A673 (cell line): Measurements from ENCODE around the gene WNT2. TPM values are rescaled to one million over a fixed set of nuclear protein-coding genes. Genes with fewer than 3 reads are reported as not detected.
A peak's percentile ranks its signal among the peaks of the same experiment; 100 is the strongest.

Source experiments
- Bru-seq: library from RNA; stranded (reverse); fragments of 400-500 nt; gene quantifications from one replicate; lab custom pipeline; 2021; lab: Mats Ljungman, UMichigan
- BruChase-seq, 2 experiments: library from RNA; stranded (reverse); fragments of 400-500 nt; gene quantifications; one replicate each; lab custom pipeline; 2021; lab: Mats Ljungman, UMichigan
- BruUV-seq: library from RNA; stranded (reverse); fragments of 400-500 nt; replicated peaks from 2 replicates; lab custom pipeline; 2021; lab: Mats Ljungman, UMichigan
- CTCF ChIA-PET: fragments of 300-600 bp; sonication (Branson Sonifier 250); formaldehyde crosslinking; loops from one replicate; lab custom pipeline; 2022; ENCODE audit warnings: antibody characterized with exemption; lab: Charles Lee
- POLR2A ChIA-PET: fragments of 300-600 bp; sonication (Branson Sonifier 250); formaldehyde crosslinking; loops from one replicate; lab custom pipeline; 2022; ENCODE audit warnings: antibody characterized with exemption; ENCODE audit not compliant: low non-redundant PET; lab: Charles Lee
- DNase-seq: peaks from one replicate; pipeline ENCODE4 v3.0.0-alpha.2; 2015; ENCODE audit warnings: low spot score
- H3K27ac ChIP-seq: fragments of 200-600 bp; sonication (generic); 2 replicates; pipeline ENCODE4 v1.5.1; 2016; ENCODE audit warnings: mixed run types, low read depth, mild to moderate bottlenecking, mixed read lengths, antibody characterized with exemption, low read length; ENCODE audit not compliant: poor library complexity, severe bottlenecking
- H3K27me3 ChIP-seq: fragments of 200-600 bp; sonication (generic); replicated peaks from 2 replicates; pipeline ENCODE4 v1.6.1; 2017; ENCODE audit warnings: mixed run types, low read depth, mild to moderate bottlenecking, mixed read lengths, antibody characterized with exemption, low read length; ENCODE audit not compliant: insufficient read depth, poor library complexity
- H3K36me3 ChIP-seq: fragments of 200-600 bp; sonication (generic); 2 replicates; pipeline ENCODE4 v1.6.1; 2016; ENCODE audit warnings: mixed run types, mild to moderate bottlenecking, mixed read lengths, antibody characterized with exemption, low read length; ENCODE audit not compliant: insufficient read depth, poor library complexity, severe bottlenecking
- H3K4me1 ChIP-seq: fragments of 200-600 bp; sonication (generic); 2 replicates; pipeline ENCODE4 v1.6.1; 2017; ENCODE audit warnings: mixed run types, mild to moderate bottlenecking, mixed read lengths, antibody characterized with exemption, low read length; ENCODE audit not compliant: insufficient read depth, poor library complexity, severe bottlenecking
- H3K4me3 ChIP-seq: fragments of 200-600 bp; sonication (generic); 2 replicates; pipeline ENCODE4 v1.5.1; 2016; ENCODE audit warnings: low read depth, mixed run types, mild to moderate bottlenecking, mixed read lengths, low read length; ENCODE audit not compliant: poor library complexity, severe bottlenecking
- H3K9me3 ChIP-seq: fragments of 200-600 bp; sonication (generic); 2 replicates; pipeline ENCODE4 v1.6.1; 2016; ENCODE audit warnings: mixed run types, low read depth, mild to moderate bottlenecking, mixed read lengths, antibody characterized with exemption, low read length; ENCODE audit not compliant: poor library complexity, severe bottlenecking
- CTCF ChIP-seq: fragments of 300-800, 200-600 bp; sonication (generic); conservative IDR thresholded peaks from 2 replicates; pipeline ENCODE4 v1.5.1; 2017; ENCODE audit warnings: low read depth, mild to moderate bottlenecking, antibody characterized with exemption, low read length, moderate library complexity, mixed read lengths
- EZH2 ChIP-seq: fragments of 200-600 bp; sonication (generic); IDR thresholded peaks from 2 replicates; pipeline ENCODE4 v1.6.1; 2017; ENCODE audit warnings: borderline replicate concordance, low read depth, mild to moderate bottlenecking, mixed read lengths, antibody characterized with exemption, low read length; ENCODE audit not compliant: poor library complexity, severe bottlenecking
- intact Hi-C: fragments of 100-400 bp; cut with micrococcal nuclease; formaldehyde crosslinking; loops from one replicate; pipeline ENCODE4 v1.10.0; 2022; ENCODE audit not compliant: unreplicated experiment
- long read RNA-seq: library from polyadenylated mRNA; stranded (forward); transcript quantifications from one replicate; pipeline ENCODE4 v2.0.0, GENCODE V29; 2022
- total RNA-seq: library from RNA; stranded (reverse); gene quantifications from 2 replicates; pipeline ENCODE4 v1.2.3, GENCODE V29; 2021

The WNT2 gene
- total RNA-seq: not detected in 2 replicates
- Bru-seq, nascent RNA: not detected
- not detected for BruChase-seq, experiment 1, labeled RNA remaining after a 2-hour chase
- BruChase-seq, experiment 2, labeled RNA remaining after a 6-hour chase: percentile 2 among the genes with signal in this experiment
- long read RNA-seq: 0 reads

- Histone ChIP-seq H3K9me3 (no peaks in the 10 kb centered on the region), H3K36me3 (no peaks in the 10 kb centered on the region), H3K27me3 (peaks cover 90% of the 10 kb centered on the region), H3K4me3 (peak within 1 kb of the TSS; percentile 35), H3K27ac (no peak within 1 kb of the TSS), H3K4me1 (peaks cover 7% of the 10 kb centered on the region)
- peak; percentile 18 for DNase-seq
- intact Hi-C loops: no loop called here
- ChIA-PET POLR2A (no interaction called here), CTCF (no interaction called here)
- peak; percentile 82 for TF ChIP-seq EZH2
- TF ChIP-seq CTCF: no peak
- BruUV-seq: no TSS peak
These were observed at the start of gene WNT2 for GRCh38 chr7:117322741-117323304. WNT2 (minus strand) TSS chr7:117323058; CDS start chr7:117322989, 69 bp downstream.

GRCh38 chr7:117372073-117372472 lies 49.2 kb upstream of the WNT2 start:
- Histone ChIP-seq H3K27ac (no peak overlapping the region), H3K4me3 (no peak overlapping the region), H3K36me3 (no peaks in the 10 kb centered on the region), H3K27me3 (peaks cover 7% of the 10 kb centered on the region), H3K9me3 (no peaks in the 10 kb centered on the region), H3K4me1 (no peaks in the 10 kb centered on the region)
- DNase-seq: no peak
- no peak for TF ChIP-seq EZH2
- ChIA-PET CTCF (no interaction called here), POLR2A (no interaction called here)
- intact Hi-C loops: no loop called here
- BruUV-seq: no TSS peak

- H3K4me1 ChIP-seq: no peaks in the 10 kb centered on the region
- H3K27me3 ChIP-seq: peaks cover 18% of the 10 kb centered on the region
- intact Hi-C loops: no loop called here
- ChIA-PET CTCF (no interaction called here), POLR2A (no interaction called here)
- no peak for DNase-seq
- no peaks in the 10 kb centered on the region for H3K9me3 ChIP-seq
- BruUV-seq: no TSS peak
- no peak overlapping the region for H3K27ac ChIP-seq
- no peaks in the 10 kb centered on the region for H3K36me3 ChIP-seq
- no peak overlapping the region for H3K4me3 ChIP-seq
- TF ChIP-seq CTCF: no peak
- TF ChIP-seq EZH2: no peak
These were observed 41.7 kb upstream of the WNT2 start for GRCh38 chr7:117364339-117365080.
